ENCODE data around the gene PANX1. TPM values are rescaled to one million over a fixed set of nuclear protein-coding genes. Genes with fewer than 3 reads are reported as not detected.
A peak's percentile ranks its signal among the peaks of the same experiment; 100 is the strongest.

The PANX1 gene
- total and polyA plus RNA-seq, 8 donors, result 2.2 to 10.4 (median 5.1) TPM

GRCh38 chr11:94184846-94185245, 56.2 kb downstream of the PANX1 start:
- TF ChIP-seq, protein P1, sequence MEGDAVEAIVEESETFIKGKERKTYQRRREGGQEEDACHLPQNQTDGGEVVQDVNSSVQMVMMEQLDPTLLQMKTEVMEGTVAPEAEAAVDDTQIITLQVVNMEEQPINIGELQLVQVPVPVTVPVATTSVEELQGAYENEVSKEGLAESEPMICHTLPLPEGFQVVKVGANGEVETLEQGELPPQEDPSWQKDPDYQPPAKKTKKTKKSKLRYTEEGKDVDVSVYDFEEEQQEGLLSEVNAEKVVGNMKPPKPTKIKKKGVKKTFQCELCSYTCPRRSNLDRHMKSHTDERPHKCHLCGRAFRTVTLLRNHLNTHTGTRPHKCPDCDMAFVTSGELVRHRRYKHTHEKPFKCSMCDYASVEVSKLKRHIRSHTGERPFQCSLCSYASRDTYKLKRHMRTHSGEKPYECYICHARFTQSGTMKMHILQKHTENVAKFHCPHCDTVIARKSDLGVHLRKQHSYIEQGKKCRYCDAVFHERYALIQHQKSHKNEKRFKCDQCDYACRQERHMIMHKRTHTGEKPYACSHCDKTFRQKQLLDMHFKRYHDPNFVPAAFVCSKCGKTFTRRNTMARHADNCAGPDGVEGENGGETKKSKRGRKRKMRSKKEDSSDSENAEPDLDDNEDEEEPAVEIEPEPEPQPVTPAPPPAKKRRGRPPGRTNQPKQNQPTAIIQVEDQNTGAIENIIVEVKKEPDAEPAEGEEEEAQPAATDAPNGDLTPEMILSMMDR (IDR thresholded peaks at IDR 0.05), result no peak
- Histone ChIP-seq H3K4me3 (no peak overlapping the region), H3K27me3 (no peaks in the 10 kb centered on the region), H3K27ac (no peak overlapping the region), H3K4me1 (peaks cover 7 to 18% (median 11%) of the 10 kb centered on the region in 3 donors), H3K9me3 (no peaks in the 10 kb centered on the region), H3K36me3 (peaks cover 0 to 8% (median 0%) of the 10 kb centered on the region in 3 donors)
- intact Hi-C loops (cut with DNase I), result no loop called here
- WGBS, 2 donors, result 67 to 76% methylated on average over 2 of the region's 2 CpGs
- DNase-seq, result no peak
- no peak for ATAC-seq
- no peak for FAIRE-seq

GRCh38 chr11:94185416-94186084, 56.9 kb downstream of the PANX1 start:
- no peaks in the 10 kb centered on the region for H3K27me3 ChIP-seq
- no peaks in the 10 kb centered on the region for H3K9me3 ChIP-seq
- FAIRE-seq (no peak), DNase-seq (peak in 1 of 6 donors; percentile 38), ATAC-seq (peak; percentile 57 to 75 (median 64))
- H3K4me1 ChIP-seq, result peaks cover 7 to 18% (median 11%) of the 10 kb centered on the region in 3 donors
- no peak overlapping the region for H3K4me3 ChIP-seq
- intact Hi-C loops (cut with DNase I), result no loop called here
- peaks cover 0 to 1% (median 0%) of the 10 kb centered on the region in 3 donors for H3K36me3 ChIP-seq
- TF ChIP-seq, protein P1 (IDR thresholded peaks at IDR 0.05), result no peak
- H3K27ac ChIP-seq, result peak overlapping the region in 1 of 4 donors; percentile 29

- TF ChIP-seq, protein P1 (IDR thresholded peaks at IDR 0.05), result no peak
- no peak overlapping the region for H3K4me3 ChIP-seq
- no peaks in the 10 kb centered on the region for H3K27me3 ChIP-seq
- peaks cover 7 to 18% (median 11%) of the 10 kb centered on the region in 3 donors for H3K4me1 ChIP-seq
- ATAC-seq (no peak), DNase-seq (no peak), FAIRE-seq (no peak)
- intact Hi-C loops (cut with DNase I), result no loop called here
- H3K36me3 ChIP-seq, result no peaks in the 10 kb centered on the region
- no peak overlapping the region for H3K27ac ChIP-seq
- H3K9me3 ChIP-seq, result no peaks in the 10 kb centered on the region
- 94 to 98% methylated on average over 8 of the region's 8 CpGs for WGBS, 2 donors
These were observed 57.9 kb downstream of the PANX1 start for GRCh38 chr11:94186342-94187203.

DNA sequence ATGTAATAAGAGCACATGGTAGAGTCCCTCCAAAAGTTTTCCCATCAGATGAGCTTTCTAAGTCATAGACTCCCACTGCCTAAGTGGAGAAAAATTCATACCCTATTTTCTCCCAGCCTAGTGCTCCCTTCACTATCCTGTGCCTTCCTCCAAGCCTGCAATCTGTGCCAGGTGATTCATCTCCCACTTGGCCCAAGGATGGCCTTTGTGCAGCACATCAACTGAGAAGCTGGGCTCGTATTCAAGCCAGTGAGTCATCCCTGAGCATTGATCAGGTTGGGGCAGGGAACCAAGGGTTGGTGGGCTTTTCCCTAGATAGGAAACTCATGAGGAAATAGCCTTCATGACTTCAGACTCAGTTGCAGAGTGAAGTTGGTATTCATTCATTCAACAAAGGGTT, 64.6 kb downstream of the PANX1 start:
- no peaks in the 10 kb centered on the region for H3K4me1 ChIP-seq
- no peak overlapping the region for H3K4me3 ChIP-seq
- no peak for FAIRE-seq
- TF ChIP-seq, protein P1 (IDR thresholded peaks at IDR 0.05), result no peak
- H3K9me3 ChIP-seq, result no peaks in the 10 kb centered on the region
- DNase-seq, result no peak
- H3K36me3 ChIP-seq, result no peaks in the 10 kb centered on the region
- H3K27ac ChIP-seq, result no peak overlapping the region
- H3K27me3 ChIP-seq, result no peaks in the 10 kb centered on the region
- WGBS, 2 donors, result 48 to 55% methylated on average over 1 of the region's 1 CpG
- intact Hi-C loops (cut with DNase I), result no loop called here
- ATAC-seq, result peak in 1 of 4 donors; percentile 46
